DOHH2 (cell line): ENCODE results near the gene KRTCAP2.
"Not testable (repeated sequence)": the region's sequence is repeated elsewhere in the genome, so short reads cannot be mapped to it uniquely, and the experiment has no call there.

Source experiments
- H3F3A ChIP-seq: fragments of 200-600 bp; sonication (generic), shearing (Covaris generic); 2 replicates; pipeline ENCODE4 v1.6.0; 2016; ENCODE audit warnings: antibody characterized with exemption, mild to moderate bottlenecking; ENCODE audit not compliant: control insufficient read depth, insufficient read depth
- H3K27ac ChIP-seq: fragments of 200-600 bp; sonication (generic); 2 replicates; pipeline ENCODE4 v1.5.1; 2014; ENCODE audit warnings: low read depth, mild to moderate bottlenecking, low read length, moderate library complexity
- H3K27me3 ChIP-seq: fragments of 200-600 bp; sonication (generic); 2 replicates; pipeline ENCODE4 v1.6.1; 2014; ENCODE audit warnings: mild to moderate bottlenecking, low read length, mixed read lengths; ENCODE audit not compliant: control insufficient read depth
- H3K36me3 ChIP-seq: fragments of 200-600 bp; sonication (generic); 2 replicates; pipeline ENCODE4 v1.6.1; 2014; ENCODE audit warnings: mild to moderate bottlenecking, low read length, moderate library complexity, mixed read lengths; ENCODE audit not compliant: control insufficient read depth
- H3K4me1 ChIP-seq: fragments of 200-600 bp; sonication (generic); 2 replicates; pipeline ENCODE4 v1.6.1; 2014; ENCODE audit warnings: mild to moderate bottlenecking, low read length, mixed read lengths; ENCODE audit not compliant: control insufficient read depth
- H3K4me2 ChIP-seq: fragments of 200-600 bp; sonication (generic); 2 replicates; pipeline ENCODE4 v1.6.0; 2014; ENCODE audit warnings: mild to moderate bottlenecking, low read length, moderate library complexity
- H3K4me3 ChIP-seq: fragments of 200-600 bp; sonication (generic); 2 replicates; pipeline ENCODE4 v1.5.1; 2014; ENCODE audit warnings: mild to moderate bottlenecking, low read length, mixed read lengths
- H3K79me2 ChIP-seq: fragments of 200-600 bp; sonication (generic); 2 replicates; pipeline ENCODE4 v1.6.1; 2014; ENCODE audit warnings: mild to moderate bottlenecking, low read length, mixed read lengths; ENCODE audit not compliant: control insufficient read depth
- H3K9me2 ChIP-seq: fragments of 200-600 bp; sonication (generic); replicated peaks from 2 replicates; pipeline ENCODE4 v1.6.1; 2014; ENCODE audit warnings: mild to moderate bottlenecking, low read length, mixed read lengths; ENCODE audit not compliant: control insufficient read depth
- H3K9me3 ChIP-seq: fragments of 200-600 bp; sonication (generic); 2 replicates; pipeline ENCODE4 v1.6.1; 2014; ENCODE audit warnings: antibody characterized with exemption, low read length, mixed read lengths; ENCODE audit not compliant: control insufficient read depth, insufficient read depth
- H4K20me1 ChIP-seq: fragments of 200-600 bp; sonication (generic); 2 replicates; pipeline ENCODE4 v1.6.0; 2014; ENCODE audit warnings: low read depth, mild to moderate bottlenecking, antibody characterized with exemption, low read length, moderate library complexity; ENCODE audit not compliant: control insufficient read depth, insufficient read depth
- EZH2phosphoT487 ChIP-seq: fragments of 200-600 bp; sonication (generic); IDR thresholded peaks from 2 replicates; pipeline ENCODE4 v1.6.1; 2017; ENCODE audit warnings: borderline replicate concordance, mild to moderate bottlenecking, antibody characterized with exemption, low read length, moderate library complexity, mixed read lengths
- TF ChIP-seq, protein P1 (sequence below): fragments of 200-600 bp; sonication (generic); IDR thresholded peaks from one replicate; pipeline ENCODE4 v1.5.1; 2014; ENCODE audit warnings: antibody characterized with exemption, mild to moderate bottlenecking, low read depth, low read length; ENCODE audit not compliant: poor library complexity, severe bottlenecking

KRTCAP2 gene

DNA sequence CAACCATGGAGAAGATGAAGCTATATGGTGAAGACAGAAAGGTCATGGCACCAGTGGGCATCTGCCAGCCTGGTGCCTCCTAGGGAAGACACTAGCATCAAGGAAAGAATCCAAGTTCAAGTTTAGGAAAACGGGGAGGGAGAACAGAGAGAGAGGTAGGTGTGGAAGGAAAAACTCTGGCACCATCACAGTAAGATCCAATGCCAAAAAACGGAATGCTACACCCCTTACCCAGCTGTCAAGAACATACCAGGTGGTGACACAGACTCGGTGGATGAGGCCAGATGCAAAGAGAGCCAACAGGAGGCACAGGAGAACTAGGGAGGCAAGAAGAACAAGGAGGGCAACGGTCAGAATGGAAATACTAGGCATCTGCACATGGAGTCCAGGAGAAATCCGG, 3.6 kb downstream of the KRTCAP2 start:
- Histone ChIP-seq H3K36me3 (peaks cover 30% of the 10 kb centered on the region), H3K4me3 (no peak overlapping the region), H3K9me2 (no peaks in the 10 kb centered on the region), H4K20me1 (no peaks in the 10 kb centered on the region), H3K4me1 (peaks cover 55% of the 10 kb centered on the region), H3K79me2 (peaks cover 20% of the 10 kb centered on the region), H3K27me3 (no peaks in the 10 kb centered on the region), H3K4me2 (no peak overlapping the region), H3K27ac (no peak overlapping the region), H3F3A (peaks cover 6% of the 10 kb centered on the region; the same call in 1 of the 2 replicates), H3K9me3 (no peaks in the 10 kb centered on the region)
- TF ChIP-seq EZH2phosphoT487, result no peak
- TF ChIP-seq, protein P1, sequence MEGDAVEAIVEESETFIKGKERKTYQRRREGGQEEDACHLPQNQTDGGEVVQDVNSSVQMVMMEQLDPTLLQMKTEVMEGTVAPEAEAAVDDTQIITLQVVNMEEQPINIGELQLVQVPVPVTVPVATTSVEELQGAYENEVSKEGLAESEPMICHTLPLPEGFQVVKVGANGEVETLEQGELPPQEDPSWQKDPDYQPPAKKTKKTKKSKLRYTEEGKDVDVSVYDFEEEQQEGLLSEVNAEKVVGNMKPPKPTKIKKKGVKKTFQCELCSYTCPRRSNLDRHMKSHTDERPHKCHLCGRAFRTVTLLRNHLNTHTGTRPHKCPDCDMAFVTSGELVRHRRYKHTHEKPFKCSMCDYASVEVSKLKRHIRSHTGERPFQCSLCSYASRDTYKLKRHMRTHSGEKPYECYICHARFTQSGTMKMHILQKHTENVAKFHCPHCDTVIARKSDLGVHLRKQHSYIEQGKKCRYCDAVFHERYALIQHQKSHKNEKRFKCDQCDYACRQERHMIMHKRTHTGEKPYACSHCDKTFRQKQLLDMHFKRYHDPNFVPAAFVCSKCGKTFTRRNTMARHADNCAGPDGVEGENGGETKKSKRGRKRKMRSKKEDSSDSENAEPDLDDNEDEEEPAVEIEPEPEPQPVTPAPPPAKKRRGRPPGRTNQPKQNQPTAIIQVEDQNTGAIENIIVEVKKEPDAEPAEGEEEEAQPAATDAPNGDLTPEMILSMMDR, result no peak

DNA sequence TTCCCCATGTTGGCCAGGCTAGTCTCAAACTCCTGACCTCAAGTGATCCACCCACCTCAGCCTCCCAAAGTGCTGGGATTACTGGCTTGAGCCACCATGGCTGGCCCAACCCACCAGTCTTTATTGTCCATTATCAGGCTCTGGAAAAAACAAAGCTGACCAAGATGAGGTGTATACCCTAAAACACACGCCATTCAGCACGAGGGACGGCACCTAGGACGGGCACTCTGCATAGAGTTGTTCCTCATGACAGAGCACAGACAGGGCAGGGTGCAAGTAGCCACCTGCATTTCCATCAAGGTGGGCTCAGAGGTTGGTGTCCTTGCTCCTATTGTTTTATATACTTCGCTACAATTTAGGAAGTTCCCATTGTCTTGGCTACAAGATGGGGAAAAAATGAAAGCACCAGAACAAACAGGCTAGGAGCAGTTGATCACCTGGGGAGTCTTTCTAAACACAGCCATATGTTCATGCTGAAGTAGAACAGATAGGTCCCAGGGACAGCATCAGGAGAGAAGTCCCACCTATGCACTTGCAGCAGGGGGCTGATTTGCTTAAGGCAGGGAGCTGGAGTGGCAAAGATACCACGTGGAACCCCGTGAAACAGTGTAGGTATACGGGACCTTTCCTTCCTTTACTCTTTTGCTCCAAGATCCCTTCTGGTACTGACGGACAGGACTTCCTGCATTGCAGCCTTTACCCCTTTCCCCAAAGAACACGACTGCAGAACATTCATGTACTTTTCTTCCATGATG, 4.5 kb downstream of the KRTCAP2 start:
- TF ChIP-seq EZH2phosphoT487, result no peak
- TF ChIP-seq, protein P1, result no peak
- no peak overlapping the region for H3K27ac ChIP-seq
- peaks cover 30% of the 10 kb centered on the region for H3K36me3 ChIP-seq
- H3K9me2 ChIP-seq, result no peaks in the 10 kb centered on the region
- H3K79me2 ChIP-seq, result peaks cover 20% of the 10 kb centered on the region
- peaks cover 46% of the 10 kb centered on the region for H3K4me1 ChIP-seq
- H3K27me3 ChIP-seq, result no peaks in the 10 kb centered on the region
- H3F3A ChIP-seq, result peaks cover 6% of the 10 kb centered on the region; the same call in 1 of the 2 replicates
- no peaks in the 10 kb centered on the region for H3K9me3 ChIP-seq
- H3K4me2 ChIP-seq, result no peak overlapping the region
- H3K4me3 ChIP-seq, result no peak overlapping the region
- H4K20me1 ChIP-seq, result no peaks in the 10 kb centered on the region

DNA sequence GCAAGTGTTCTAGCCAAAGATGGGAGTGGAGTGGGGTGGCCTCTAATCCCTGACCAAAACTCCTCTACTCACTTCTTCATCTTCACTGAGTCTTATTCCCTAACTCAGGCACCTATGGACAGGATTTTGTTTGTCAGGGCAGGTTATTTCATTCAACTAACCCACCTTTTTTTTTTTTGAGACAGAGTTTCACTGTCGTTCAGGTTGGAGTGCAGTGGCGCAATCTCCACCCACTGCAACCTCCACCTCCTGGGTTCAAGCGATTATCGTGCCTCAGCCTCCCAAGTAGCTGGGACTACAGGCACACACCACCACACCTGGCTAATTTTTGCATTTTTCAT, 5.0 kb downstream of the KRTCAP2 start:
- not testable (repeated sequence) for H3K4me3 ChIP-seq

DNA sequence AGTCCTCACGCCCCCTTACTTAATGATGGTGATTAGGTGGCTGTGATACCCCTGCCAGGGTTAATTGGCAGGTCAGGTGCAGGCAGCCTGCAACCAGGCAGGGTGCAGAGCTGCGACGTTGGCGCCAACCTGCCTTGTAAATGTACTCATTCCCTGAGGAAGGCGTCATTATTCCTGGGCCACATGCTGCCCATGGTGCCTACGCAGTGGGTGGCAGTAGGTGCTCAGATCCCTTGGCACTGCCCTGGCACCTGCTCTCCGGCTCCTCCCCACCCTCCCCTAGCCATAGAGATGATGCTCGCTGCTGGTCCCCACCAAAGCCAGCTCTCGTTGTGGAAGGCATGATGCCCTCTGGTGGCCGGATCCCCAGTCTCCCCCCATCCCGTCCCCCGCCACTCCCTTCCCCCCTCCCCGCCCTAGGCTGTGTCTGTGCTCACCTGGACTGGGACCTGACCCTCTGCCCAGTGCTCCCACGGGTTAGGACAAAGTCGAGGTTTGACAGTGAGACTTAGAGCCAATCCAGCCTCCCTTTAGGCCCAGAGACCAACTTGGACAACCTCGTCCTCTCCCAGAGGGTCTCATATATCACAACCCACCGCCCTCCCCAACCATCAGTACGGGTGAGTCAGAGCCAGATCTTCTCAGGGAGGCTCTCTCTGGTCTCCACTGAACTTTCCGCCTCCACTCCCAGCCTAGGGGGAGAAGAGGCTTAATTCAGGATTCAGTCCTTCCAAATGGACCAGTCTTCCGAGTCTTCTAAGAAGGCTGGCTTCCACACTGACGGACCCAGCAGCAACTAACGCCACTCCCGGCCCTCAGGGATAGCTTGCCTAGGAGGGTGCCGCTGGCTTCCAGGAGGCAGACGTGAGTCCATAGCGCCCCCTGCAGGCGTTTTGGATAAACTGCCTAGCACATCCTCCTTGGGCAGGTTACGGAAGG, 5.7 kb downstream of the KRTCAP2 start:
- peak overlapping the region; percentile 70 for H3K4me3 ChIP-seq

More for the DNA sequence above, 5.0 kb downstream of the KRTCAP2 start:
- not testable (repeated sequence) for H3F3A ChIP-seq, H3K9me2 ChIP-seq, H3K27ac ChIP-seq, H3K27me3 ChIP-seq, H4K20me1 ChIP-seq, H3K9me3 ChIP-seq
- H3K4me2 ChIP-seq, result peak overlapping the region; percentile 90
- peaks cover 20% of the 10 kb centered on the region for H3K79me2 ChIP-seq
- H3K4me1 ChIP-seq, result peaks cover 42% of the 10 kb centered on the region
- peaks cover 30% of the 10 kb centered on the region for H3K36me3 ChIP-seq

More for the DNA sequence above, 5.7 kb downstream of the KRTCAP2 start:
- Histone ChIP-seq H3K27me3 (no peaks in the 10 kb centered on the region), H3K36me3 (peaks cover 25% of the 10 kb centered on the region), H3K27ac (peak overlapping the region; percentile 53), H3K4me1 (peaks cover 41% of the 10 kb centered on the region), H3K79me2 (peaks cover 13% of the 10 kb centered on the region), H3K9me3 (no peaks in the 10 kb centered on the region), H3F3A (peaks cover 6% of the 10 kb centered on the region; the same call in 1 of the 2 replicates), H4K20me1 (no peaks in the 10 kb centered on the region), H3K4me2 (peak overlapping the region; percentile 90), H3K9me2 (no peaks in the 10 kb centered on the region)
- TF ChIP-seq, protein P1, result peak; percentile 94
- no peak for TF ChIP-seq EZH2phosphoT487
